Activated T-cell treated with anti-CD3 and anti-CD28 coated beads, Interleukin-2, amount 50 U/mL, for 48 hours (primary cell): ENCODE data around the gene COX19.
"Not testable (repeated sequence)": the region's sequence is repeated elsewhere in the genome, so short reads cannot be mapped to it uniquely, and the experiment has no call there.

Source experiments
- DNase-seq, 2 experiments: peaks; one replicate each; pipeline ENCODE4 v3.0.0-alpha.2; 2020

The COX19 gene

GRCh38 chr7:959271-959670 is 16.1 kb downstream of the COX19 start:
- no peak for DNase-seq

- no peak for DNase-seq
Observed at GRCh38 chr7:958221-959200, 16.8 kb downstream of the COX19 start.

- no peak for DNase-seq
Observed at GRCh38 chr7:957418-958220, 17.7 kb downstream of the COX19 start.

GRCh38 chr7:956031-956430 is 19.3 kb downstream of the COX19 start:
- no peak for DNase-seq

GRCh38 chr7:954330-955238 is 20.8 kb downstream of the COX19 start, which contains the start of gene ADAP1:
ADAP1 (minus strand) TSS chr7:954680; CDS start chr7:954477, 203 bp downstream.
- DNase-seq: peak; percentile 68 to 77

GRCh38 chr7:953547-954327 is 21.6 kb downstream of the COX19 start:
- DNase-seq: no peak

- no peak for DNase-seq
Observed at GRCh38 chr7:952548-953441, 22.6 kb downstream of the COX19 start.

GRCh38 chr7:951881-952547 is 23.3 kb downstream of the COX19 start:
- no peak for DNase-seq

- DNase-seq: no peak
Observed at GRCh38 chr7:949021-949934, 26.1 kb downstream of the COX19 start.

- DNase-seq: no peak
Observed at GRCh38 chr7:947391-948210, 27.7 kb downstream of the COX19 start.

- no peak for DNase-seq
Observed at GRCh38 chr7:946256-946996, 28.9 kb downstream of the COX19 start.

- DNase-seq: no peak
Observed at GRCh38 chr7:945556-946255, 29.6 kb downstream of the COX19 start.

- no peak for DNase-seq
Observed at GRCh38 chr7:945147-945555, 30.2 kb downstream of the COX19 start.

GRCh38 chr7:944744-945143 is 30.6 kb downstream of the COX19 start:
- DNase-seq: no peak

- DNase-seq: not testable (repeated sequence)
Observed at GRCh38 chr7:943793-944192, 31.6 kb downstream of the COX19 start.

GRCh38 chr7:940599-941408 is 34.5 kb downstream of the COX19 start:
- no peak for DNase-seq
